Neural cell (in vitro differentiated cells): ENCODE measurements around the gene FOXC2. TPM values are rescaled to one million over a fixed set of nuclear protein-coding genes. Genes with fewer than 3 reads are reported as not detected.

Experiments used
- H2AFZ ChIP-seq: fragments of 200-600, 300-800 bp; sonication (generic), shearing (Covaris generic); 2 replicates; pipeline ENCODE4 v1.6.0; 2014; ENCODE audit warnings: low read depth, mild to moderate bottlenecking, antibody characterized with exemption, low read length, moderate library complexity
- H3F3A ChIP-seq: fragments of 200-600 bp; shearing (Covaris generic); 2 replicates; pipeline ENCODE4 v1.6.1; 2016; ENCODE audit warnings: mild to moderate bottlenecking, moderate library complexity, mixed read lengths, antibody characterized with exemption, low read length; ENCODE audit not compliant: insufficient read depth, poor library complexity, severe bottlenecking
- H3K27ac ChIP-seq: fragments of 200-600, 300-800 bp; sonication (generic), shearing (Covaris generic); 2 replicates; pipeline ENCODE4 v1.5.1; 2014; ENCODE audit warnings: mild to moderate bottlenecking, low read length, moderate library complexity
- H3K27me3 ChIP-seq: fragments of 300-800, 200-600 bp; sonication (generic), shearing (Covaris generic); 2 replicates; pipeline ENCODE4 v1.6.0; 2014; ENCODE audit warnings: mild to moderate bottlenecking, low read depth, low read length, moderate library complexity; ENCODE audit not compliant: insufficient read depth
- H3K36me3 ChIP-seq: fragments of 300-800, 200-600 bp; sonication (generic), shearing (Covaris generic); 2 replicates; pipeline ENCODE4 v1.5.1; 2014; ENCODE audit warnings: mild to moderate bottlenecking, antibody characterized with exemption, low read length, moderate library complexity; ENCODE audit not compliant: insufficient read depth
- H3K4me2 ChIP-seq: fragments of 300-800, 200-600 bp; sonication (generic), shearing (Covaris generic); 2 replicates; pipeline ENCODE4 v1.6.0; 2014; ENCODE audit warnings: mild to moderate bottlenecking, low read length
- H3K4me3 ChIP-seq: fragments of 300-800, 200-600 bp; sonication (generic), shearing (Covaris generic); 2 replicates; pipeline ENCODE4 v1.5.1; 2014; ENCODE audit warnings: mild to moderate bottlenecking, low read length, moderate library complexity
- H3K79me2 ChIP-seq: fragments of 200-600 bp; shearing (Covaris generic); replicated peaks from 2 replicates; pipeline ENCODE4 v1.6.0; 2014; ENCODE audit warnings: mild to moderate bottlenecking, low read length, moderate library complexity; ENCODE audit not compliant: insufficient read depth
- H3K9ac ChIP-seq: fragments of 300-800, 200-600 bp; sonication (generic), shearing (Covaris generic); 2 replicates; pipeline ENCODE4 v1.6.1; 2016; ENCODE audit warnings: mild to moderate bottlenecking, low read length, mixed read lengths
- H3K9me2 ChIP-seq: fragments of 200-600 bp; shearing (Covaris generic); 2 replicates; pipeline ENCODE4 v1.6.1; 2016; ENCODE audit warnings: mild to moderate bottlenecking, low read length, mixed read lengths; ENCODE audit not compliant: insufficient read depth
- H3K9me3 ChIP-seq: fragments of 200-600, 300-800 bp; sonication (generic), shearing (Covaris generic); 2 replicates; pipeline ENCODE4 v1.6.1; 2016; ENCODE audit warnings: mild to moderate bottlenecking, mixed run types, low read length, moderate library complexity, mixed read lengths
- H4K20me1 ChIP-seq: fragments of 200-600 bp; shearing (Covaris generic); 2 replicates; pipeline ENCODE4 v1.6.1; 2016; ENCODE audit warnings: mild to moderate bottlenecking, mixed run types; ENCODE audit not compliant: insufficient read depth
- CTCF ChIP-seq: fragments of 450-650 bp; IDR thresholded peaks from 2 replicates; pipeline ENCODE4 v1.5.1; 2014; ENCODE audit warnings: antibody characterized with exemption, mild to moderate bottlenecking, moderate library complexity; ENCODE audit not compliant: poor library complexity, severe bottlenecking
- EP300 ChIP-seq: fragments of 450-650 bp; conservative IDR thresholded peaks from 2 replicates; pipeline ENCODE4 v1.6.1; 2014; ENCODE audit warnings: antibody characterized with exemption, mild to moderate bottlenecking, moderate library complexity; ENCODE audit not compliant: poor library complexity, severe bottlenecking
- EZH2 ChIP-seq: fragments of 200-600, 300-800 bp; shearing (Covaris generic), sonication (generic); IDR thresholded peaks from 2 replicates; pipeline ENCODE4 v1.6.1; 2014; ENCODE audit warnings: antibody characterized with exemption, low read length, borderline replicate concordance, mild to moderate bottlenecking; ENCODE audit not compliant: insufficient read depth, poor library complexity, severe bottlenecking
- MXI1 ChIP-seq: fragments of 450-650 bp; conservative IDR thresholded peaks from 2 replicates; pipeline ENCODE4 v1.6.1; 2014; ENCODE audit warnings: antibody characterized with exemption, mild to moderate bottlenecking; ENCODE audit not compliant: poor library complexity, severe bottlenecking
- POLR2AphosphoS5 ChIP-seq: IDR thresholded peaks from 2 replicates; pipeline ENCODE4 v1.6.1; 2012
- RAD21 ChIP-seq: fragments of 450-650 bp; conservative IDR thresholded peaks from 2 replicates; pipeline ENCODE4 v1.6.1; 2014; ENCODE audit warnings: antibody characterized with exemption, mild to moderate bottlenecking, moderate library complexity
- REST ChIP-seq: IDR thresholded peaks from 2 replicates; pipeline ENCODE4 v1.6.1; 2012; ENCODE audit warnings: borderline replicate concordance
- SMC3 ChIP-seq: fragments of 450-650 bp; conservative IDR thresholded peaks from 2 replicates; pipeline ENCODE4 v1.6.1; 2014; ENCODE audit warnings: antibody characterized with exemption, mild to moderate bottlenecking, moderate library complexity; ENCODE audit not compliant: poor library complexity
- TAF1 ChIP-seq: IDR thresholded peaks from 2 replicates; pipeline ENCODE4 v1.6.1; 2012; ENCODE audit warnings: low read depth
- polyA plus RNA-seq: library from polyadenylated mRNA; depleted of rRNA; stranded (reverse); fragments of >200 nt; gene quantifications from 2 replicates; pipeline ENCODE4 v1.2.3, GENCODE V29; 2014

The FOXC2 gene
- polyA plus RNA-seq, 1 donor from 2014 or later = not detected

DNA sequence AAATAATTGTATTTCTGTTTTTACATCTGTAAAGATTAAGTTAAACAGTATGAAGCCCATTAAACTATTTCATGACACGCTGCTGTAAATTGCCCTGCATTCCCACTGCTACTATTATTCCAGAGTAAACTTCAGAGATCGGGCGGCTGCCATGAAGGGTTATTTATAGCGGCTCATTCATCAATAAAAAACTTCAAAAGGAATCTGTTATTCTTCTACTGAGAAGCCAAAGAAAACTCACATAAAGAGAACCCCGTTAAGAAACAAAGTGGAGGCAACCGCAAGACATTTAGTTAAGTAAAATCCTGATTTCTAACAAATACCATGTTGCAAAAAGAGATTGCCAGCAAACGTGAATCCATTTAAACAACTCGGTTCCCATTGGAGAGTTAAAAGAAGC lies 28.1 kb downstream of the FOXC2 start:
- Histone ChIP-seq H3K27me3 (no peaks in the 10 kb centered on the region), H3K9me2 (no peaks in the 10 kb centered on the region), H3K4me2 (no peak overlapping the region), H3K36me3 (no peaks in the 10 kb centered on the region), H3K27ac (no peak overlapping the region), H3K9me3 (no peaks in the 10 kb centered on the region), H3K9ac (no peak overlapping the region), H3F3A (no peaks in the 10 kb centered on the region), H3K79me2 (no peaks in the 10 kb centered on the region), H3K4me3 (no peak overlapping the region), H4K20me1 (no peaks in the 10 kb centered on the region), H2AFZ (no peak overlapping the region)
- no peak for TF ChIP-seq SMC3

GRCh38 chr16:86595983-86596605 lies 29.5 kb downstream of the FOXC2 start:
- Histone ChIP-seq H3K9me2 (no peaks in the 10 kb centered on the region), H2AFZ (no peak overlapping the region), H3K27ac (no peak overlapping the region), H3F3A (no peaks in the 10 kb centered on the region), H4K20me1 (no peaks in the 10 kb centered on the region), H3K4me2 (no peak overlapping the region), H3K27me3 (no peaks in the 10 kb centered on the region), H3K36me3 (no peaks in the 10 kb centered on the region), H3K4me3 (no peak overlapping the region), H3K79me2 (no peaks in the 10 kb centered on the region), H3K9ac (no peak overlapping the region), H3K9me3 (no peaks in the 10 kb centered on the region)
- TF ChIP-seq MXI1 = no peak
- no peak for TF ChIP-seq TAF1
- TF ChIP-seq REST = no peak
- TF ChIP-seq EP300 = no peak
- no peak for TF ChIP-seq POLR2AphosphoS5
- no peak for TF ChIP-seq CTCF
- no peak for TF ChIP-seq SMC3
- no peak for TF ChIP-seq EZH2
- TF ChIP-seq RAD21 = no peak
